GM12878 (cell line): ENCODE results near the gene OR1J2. TPM values are rescaled to one million over a fixed set of nuclear protein-coding genes. Genes with fewer than 3 reads are reported as not detected.

Experiments used
- CUX1 ChIP-seq: IDR thresholded peaks from 2 replicates; pipeline ENCODE4 v1.6.1; 2012; ENCODE audit warnings: improper control_type of control experiment, low read depth, low read length; ENCODE audit not compliant: insufficient replicate concordance
- E4F1 ChIP-seq: fragments of 450-650 bp; IDR thresholded peaks from 2 replicates; pipeline ENCODE4 v1.6.1; 2018; ENCODE audit warnings: borderline replicate concordance, mild to moderate bottlenecking; ENCODE audit not compliant: partially characterized antibody
- HDAC2 ChIP-seq: fragments of 200-600 bp; sonication (generic); IDR thresholded peaks from 2 replicates; pipeline ENCODE4 v1.6.1; 2017
- MTA3 ChIP-seq: IDR thresholded peaks from 2 replicates; pipeline ENCODE4 v1.6.1; 2012; ENCODE audit warnings: low read length, inconsistent platforms, borderline replicate concordance
- NR2C2 ChIP-seq: IDR thresholded peaks from 2 replicates; pipeline ENCODE4 v1.6.1; 2011; ENCODE audit warnings: borderline replicate concordance, low read depth; ENCODE audit not compliant: control insufficient read depth, insufficient read length
- PAX8 ChIP-seq: fragments of 450-650 bp; IDR thresholded peaks from 2 replicates; pipeline ENCODE4 v1.6.1; 2017; ENCODE audit warnings: mild to moderate bottlenecking, moderate library complexity
- RAD51 ChIP-seq: fragments of 450-650 bp; IDR thresholded peaks from 2 replicates; pipeline ENCODE4 v1.6.1; 2016; ENCODE audit warnings: moderate library complexity, mild to moderate bottlenecking, inconsistent platforms
- SIX5 ChIP-seq: IDR thresholded peaks from 2 replicates; pipeline ENCODE4 v1.6.1; 2011; ENCODE audit warnings: mild to moderate bottlenecking, low read depth, low read length, moderate library complexity; ENCODE audit not compliant: severe bottlenecking
- TCF12 ChIP-seq: IDR thresholded peaks from 2 replicates; pipeline ENCODE4 v1.6.1; 2011; ENCODE audit warnings: low read depth, mild to moderate bottlenecking, low read length
- WRNIP1 ChIP-seq: IDR thresholded peaks from 2 replicates; pipeline ENCODE4 v1.6.1; 2011; ENCODE audit warnings: low read depth, low read length, improper control_type of control experiment, borderline replicate concordance
- ZBED1 ChIP-seq: IDR thresholded peaks from 2 replicates; pipeline ENCODE4 v1.6.1; 2016; ENCODE audit warnings: borderline replicate concordance
- ZNF687 ChIP-seq: fragments of 450-650 bp; IDR thresholded peaks from 2 replicates; pipeline ENCODE4 v1.6.1; 2017; ENCODE audit warnings: mild to moderate bottlenecking, moderate library complexity
- polyA plus RNA-seq, 11 experiments: library from polyadenylated mRNA; depleted of rRNA in 4 of 11; unstranded in 6 of 11; stranded (reverse) in 5 of 11; fragments of >200 nt; fragmentation: Nextera tagmentation in 4 of 11; fragmentation: Illumina TruSeq in 1 of 11; extraction: Ambion mirVana in 4 of 11; extraction: Trizol in 1 of 11; gene quantifications; 1 replicate in 1 of 11; 2 replicates in 10 of 11; pipeline versions ENCODE4 v1.2.1 to v1.2.3, GENCODE V29; 2011 to 2016; ENCODE audit warnings: inconsistent platforms in 2 of 11, missing spikeins in 2 of 11, low read depth in 1 of 11
- total RNA-seq, 4 experiments: library from RNA; depleted of rRNA in 3 of 4; stranded (reverse); fragments of >200 nt in 3 of 4; fragmentation: Illumina TruSeq in 1 of 4; extraction: Trizol in 1 of 4; gene quantifications; 2 replicates each; pipeline versions ENCODE4 v1.2.1 to v1.2.3, GENCODE V29; 2013 to 2021

OR1J2 gene
- total and polyA plus RNA-seq, 10 of the 15 experiments (the other 5 are each of a cell fraction or from before 2014, with no cell fraction given): 0.07 TPM; not detected in 9

- TF ChIP-seq SIX5 (no peak), RAD51 (no peak), TCF12 (no peak), E4F1 (no peak), PAX8 (no peak), ZNF687 (no peak), HDAC2 (no peak), MTA3 (no peak), ZBED1 (no peak), NR2C2 (no peak), CUX1 (no peak), WRNIP1 (no peak)
Measured at GRCh38 chr9:122463828-122464632, 46.6 kb upstream of the OR1J2 start (continued).
